GM12878 (cell line): ENCODE results near the gene MEF2D. TPM values are rescaled to one million over a fixed set of nuclear protein-coding genes. Genes with fewer than 3 reads are reported as not detected.

Experiments used
- HCFC1 ChIP-seq: fragments of 150-350 bp; IDR thresholded peaks from 2 replicates; pipeline ENCODE4 v1.6.1; 2014; ENCODE audit warnings: low read length
- IKZF2 ChIP-seq, 2 experiments: fragments of 450-650 bp; IDR thresholded peaks; 2 replicates each; pipeline ENCODE4 v1.6.1; 2017; ENCODE audit warnings: mild to moderate bottlenecking in 2 of 2, moderate library complexity in 2 of 2
- NBN ChIP-seq: fragments of 450-650 bp; IDR thresholded peaks from 2 replicates; pipeline ENCODE4 v1.6.1; 2016
- NFIC ChIP-seq: IDR thresholded peaks from 2 replicates; pipeline ENCODE4 v1.6.1; 2012; ENCODE audit warnings: low read depth, mild to moderate bottlenecking, inconsistent platforms, low read length, moderate library complexity
- RCOR1 ChIP-seq: conservative IDR thresholded peaks from 2 replicates; pipeline ENCODE4 v1.6.1; 2012; ENCODE audit warnings: low read depth, low read length, improper control_type of control experiment
- TCF12 ChIP-seq: IDR thresholded peaks from 2 replicates; pipeline ENCODE4 v1.6.1; 2011; ENCODE audit warnings: low read depth, mild to moderate bottlenecking, low read length
- ZNF207 ChIP-seq: fragments of 450-650 bp; IDR thresholded peaks from 2 replicates; pipeline ENCODE4 v1.6.1; 2014; ENCODE audit warnings: antibody characterized with exemption, mild to moderate bottlenecking, borderline replicate concordance
- ZNF622 ChIP-seq: fragments of 450-650 bp; IDR thresholded peaks from 2 replicates; pipeline ENCODE4 v1.6.1; 2017; ENCODE audit warnings: mild to moderate bottlenecking, inconsistent platforms
- polyA plus RNA-seq, 11 experiments: library from polyadenylated mRNA; depleted of rRNA in 4 of 11; unstranded in 6 of 11; stranded (reverse) in 5 of 11; fragments of >200 nt; fragmentation: Nextera tagmentation in 4 of 11; fragmentation: Illumina TruSeq in 1 of 11; extraction: Ambion mirVana in 4 of 11; extraction: Trizol in 1 of 11; gene quantifications; 1 replicate in 1 of 11; 2 replicates in 10 of 11; pipeline versions ENCODE4 v1.2.1 to v1.2.3, GENCODE V29; 2011 to 2016; ENCODE audit warnings: inconsistent platforms in 2 of 11, missing spikeins in 2 of 11, low read depth in 1 of 11
- total RNA-seq, 4 experiments: library from RNA; depleted of rRNA in 3 of 4; stranded (reverse); fragments of >200 nt in 3 of 4; fragmentation: Illumina TruSeq in 1 of 4; extraction: Trizol in 1 of 4; gene quantifications; 2 replicates each; pipeline versions ENCODE4 v1.2.1 to v1.2.3, GENCODE V29; 2013 to 2021
- TF ChIP-seq, protein P1 (sequence below): fragments of 450-650 bp; formaldehyde crosslinking; IDR thresholded peaks from 2 replicates; pipeline ENCODE4 v1.5.0; 2022; ENCODE audit warnings: mild to moderate bottlenecking, missing genetic modification characterization
- TF ChIP-seq, protein P2 (sequence below): fragments of 450-650 bp; IDR thresholded peaks from 2 replicates; pipeline ENCODE4 v1.6.1; 2016; ENCODE audit warnings: mild to moderate bottlenecking

MEF2D gene
- total and polyA plus RNA-seq, 10 of the 15 experiments (the other 5 are each of a cell fraction or from before 2014, with no cell fraction given), result 0.61 to 53.0 (median 15.2) TPM

DNA sequence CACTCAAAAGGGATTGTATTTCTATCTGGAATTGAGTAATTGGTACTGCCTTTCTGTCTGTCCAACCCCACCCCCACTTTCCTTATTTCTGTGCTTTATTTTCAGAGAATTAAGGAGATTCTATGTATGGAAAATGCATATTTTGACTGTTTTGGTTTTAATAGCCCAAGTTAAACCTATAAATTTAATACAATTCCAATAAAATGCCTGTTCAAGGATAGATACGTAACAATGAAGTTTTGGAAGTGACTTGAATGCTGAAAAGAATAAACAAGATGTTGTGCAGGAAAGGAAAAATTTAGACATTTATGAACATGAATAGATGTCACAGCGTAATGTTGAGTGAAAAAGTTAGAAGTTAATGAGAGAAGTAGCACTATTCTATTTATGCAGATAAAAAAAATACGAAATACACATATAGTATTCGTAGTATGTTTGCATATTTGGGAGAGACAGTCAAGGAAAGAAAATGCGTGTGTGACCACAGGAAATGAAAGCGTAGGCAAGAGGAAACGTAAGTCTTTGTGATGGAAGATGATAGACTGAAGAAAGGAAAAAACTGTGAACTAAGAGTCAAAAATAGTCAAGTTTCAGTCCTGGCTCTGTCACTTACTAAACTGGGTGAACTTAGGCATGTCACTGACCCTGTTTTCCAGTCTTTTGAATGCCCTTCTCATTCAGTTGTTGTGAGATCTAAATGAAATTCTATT is 62.1 kb downstream of the MEF2D start (continued):
- TF ChIP-seq, protein P1, sequence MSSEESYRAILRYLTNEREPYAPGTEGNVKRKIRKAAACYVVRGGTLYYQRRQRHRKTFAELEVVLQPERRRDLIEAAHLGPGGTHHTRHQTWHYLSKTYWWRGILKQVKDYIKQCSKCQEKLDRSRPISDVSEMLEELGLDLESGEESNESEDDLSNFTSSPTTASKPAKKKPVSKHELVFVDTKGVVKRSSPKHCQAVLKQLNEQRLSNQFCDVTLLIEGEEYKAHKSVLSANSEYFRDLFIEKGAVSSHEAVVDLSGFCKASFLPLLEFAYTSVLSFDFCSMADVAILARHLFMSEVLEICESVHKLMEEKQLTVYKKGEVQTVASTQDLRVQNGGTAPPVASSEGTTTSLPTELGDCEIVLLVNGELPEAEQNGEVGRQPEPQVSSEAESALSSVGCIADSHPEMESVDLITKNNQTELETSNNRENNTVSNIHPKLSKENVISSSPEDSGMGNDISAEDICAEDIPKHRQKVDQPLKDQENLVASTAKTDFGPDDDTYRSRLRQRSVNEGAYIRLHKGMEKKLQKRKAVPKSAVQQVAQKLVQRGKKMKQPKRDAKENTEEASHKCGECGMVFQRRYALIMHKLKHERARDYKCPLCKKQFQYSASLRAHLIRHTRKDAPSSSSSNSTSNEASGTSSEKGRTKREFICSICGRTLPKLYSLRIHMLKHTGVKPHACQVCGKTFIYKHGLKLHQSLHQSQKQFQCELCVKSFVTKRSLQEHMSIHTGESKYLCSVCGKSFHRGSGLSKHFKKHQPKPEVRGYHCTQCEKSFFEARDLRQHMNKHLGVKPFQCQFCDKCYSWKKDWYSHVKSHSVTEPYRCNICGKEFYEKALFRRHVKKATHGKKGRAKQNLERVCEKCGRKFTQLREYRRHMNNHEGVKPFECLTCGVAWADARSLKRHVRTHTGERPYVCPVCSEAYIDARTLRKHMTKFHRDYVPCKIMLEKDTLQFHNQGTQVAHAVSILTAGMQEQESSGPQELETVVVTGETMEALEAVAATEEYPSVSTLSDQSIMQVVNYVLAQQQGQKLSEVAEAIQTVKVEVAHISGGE (CRISPR knock-in tag), result no peak
- TF ChIP-seq HCFC1 (no peak), TCF12 (no peak), RCOR1 (no peak), NFIC (0 out of 2 replicates have a peak, but pooled peaks have one; percentile 23), ZNF207 (no peak), IKZF2 (IDR thresholded peaks at IDR 0.05) (0 out of 4 replicates have a peak, but pooled peaks have one; percentile 11 to 16), ZNF622 (no peak), NBN (no peak)
- TF ChIP-seq, protein P2, sequence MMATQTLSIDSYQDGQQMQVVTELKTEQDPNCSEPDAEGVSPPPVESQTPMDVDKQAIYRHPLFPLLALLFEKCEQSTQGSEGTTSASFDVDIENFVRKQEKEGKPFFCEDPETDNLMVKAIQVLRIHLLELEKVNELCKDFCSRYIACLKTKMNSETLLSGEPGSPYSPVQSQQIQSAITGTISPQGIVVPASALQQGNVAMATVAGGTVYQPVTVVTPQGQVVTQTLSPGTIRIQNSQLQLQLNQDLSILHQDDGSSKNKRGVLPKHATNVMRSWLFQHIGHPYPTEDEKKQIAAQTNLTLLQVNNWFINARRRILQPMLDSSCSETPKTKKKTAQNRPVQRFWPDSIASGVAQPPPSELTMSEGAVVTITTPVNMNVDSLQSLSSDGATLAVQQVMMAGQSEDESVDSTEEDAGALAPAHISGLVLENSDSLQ, result no peak
